Calu3 (cell line): Measurements from ENCODE around the gene SETD2. TPM values are rescaled to one million over a fixed set of nuclear protein-coding genes. Genes with fewer than 3 reads are reported as not detected.

Experiments used
- BruUV-seq: library from RNA; stranded (reverse); fragments of 400-500 nt; replicated peaks from 2 replicates; lab custom pipeline; 2021; lab: Mats Ljungman, UMichigan
- CTCF ChIA-PET: fragments of 300-600 bp; sonication (Branson Sonifier 250); formaldehyde crosslinking; loops from one replicate; lab custom pipeline; 2022; ENCODE audit warnings: antibody characterized with exemption; lab: Charles Lee
- DNase-seq: peaks from one replicate; pipeline ENCODE4 v3.0.0; 2022
- H3K27ac Mint-ChIP-seq: one replicate; pipeline ENCODE4 v1.8.0; 2022; ENCODE audit warnings: mixed read lengths; ENCODE audit not compliant: unreplicated experiment
- H3K27me3 Mint-ChIP-seq: one replicate; pipeline ENCODE4 v1.8.0; 2022; ENCODE audit warnings: mixed read lengths; ENCODE audit not compliant: unreplicated experiment
- H3K36me3 Mint-ChIP-seq: one replicate; pipeline ENCODE4 v1.8.0; 2022; ENCODE audit warnings: mild to moderate bottlenecking, moderate library complexity, mixed read lengths; ENCODE audit not compliant: insufficient read depth, unreplicated experiment
- H3K4me1 Mint-ChIP-seq: one replicate; pipeline ENCODE4 v1.8.0; 2022; ENCODE audit warnings: mild to moderate bottlenecking, low read depth, mixed read lengths; ENCODE audit not compliant: unreplicated experiment
- H3K4me3 Mint-ChIP-seq: one replicate; pipeline ENCODE4 v1.8.0; 2022; ENCODE audit warnings: mild to moderate bottlenecking, low read depth, moderate library complexity, mixed read lengths; ENCODE audit not compliant: unreplicated experiment
- H3K9me3 Mint-ChIP-seq: one replicate; pipeline ENCODE4 v1.8.0; 2022; ENCODE audit warnings: low read depth, mixed read lengths; ENCODE audit not compliant: unreplicated experiment
- intact Hi-C: fragments of 100-400 bp; cut with micrococcal nuclease; formaldehyde crosslinking; loops from one replicate; pipeline ENCODE4 v1.10.0; 2022; ENCODE audit not compliant: unreplicated experiment
- total RNA-seq: library from RNA; stranded (reverse); gene quantifications from 2 replicates; pipeline ENCODE4 v1.2.3, GENCODE V29; 2022
- TF ChIP-seq, protein P1 (sequence below): fragments of 200-600 bp; IDR thresholded peaks from one replicate; pipeline ENCODE4 v1.8.0; 2022; ENCODE audit warnings: antibody characterized with exemption; ENCODE audit not compliant: unreplicated experiment

SETD2 gene
- total RNA-seq, 1 experiment from 2014 or later, result 39.2 TPM

GRCh38 chr3:47057212-47057671 is 106.7 kb downstream of the SETD2 start:
- DNase-seq, result no peak
- BruUV-seq, result no TSS peak
- Mint-ChIP-seq H3K36me3 (peaks cover 10% of the 10 kb centered on the region), H3K9me3 (no peaks in the 10 kb centered on the region), H3K4me1 (no peaks in the 10 kb centered on the region), H3K4me3 (no peak overlapping the region), H3K27me3 (no peaks in the 10 kb centered on the region), H3K27ac (no peak overlapping the region)
- intact Hi-C loops, result no loop called here
- TF ChIP-seq, protein P1, sequence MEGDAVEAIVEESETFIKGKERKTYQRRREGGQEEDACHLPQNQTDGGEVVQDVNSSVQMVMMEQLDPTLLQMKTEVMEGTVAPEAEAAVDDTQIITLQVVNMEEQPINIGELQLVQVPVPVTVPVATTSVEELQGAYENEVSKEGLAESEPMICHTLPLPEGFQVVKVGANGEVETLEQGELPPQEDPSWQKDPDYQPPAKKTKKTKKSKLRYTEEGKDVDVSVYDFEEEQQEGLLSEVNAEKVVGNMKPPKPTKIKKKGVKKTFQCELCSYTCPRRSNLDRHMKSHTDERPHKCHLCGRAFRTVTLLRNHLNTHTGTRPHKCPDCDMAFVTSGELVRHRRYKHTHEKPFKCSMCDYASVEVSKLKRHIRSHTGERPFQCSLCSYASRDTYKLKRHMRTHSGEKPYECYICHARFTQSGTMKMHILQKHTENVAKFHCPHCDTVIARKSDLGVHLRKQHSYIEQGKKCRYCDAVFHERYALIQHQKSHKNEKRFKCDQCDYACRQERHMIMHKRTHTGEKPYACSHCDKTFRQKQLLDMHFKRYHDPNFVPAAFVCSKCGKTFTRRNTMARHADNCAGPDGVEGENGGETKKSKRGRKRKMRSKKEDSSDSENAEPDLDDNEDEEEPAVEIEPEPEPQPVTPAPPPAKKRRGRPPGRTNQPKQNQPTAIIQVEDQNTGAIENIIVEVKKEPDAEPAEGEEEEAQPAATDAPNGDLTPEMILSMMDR, result no peak
- CTCF ChIA-PET, result no interaction called here

DNA sequence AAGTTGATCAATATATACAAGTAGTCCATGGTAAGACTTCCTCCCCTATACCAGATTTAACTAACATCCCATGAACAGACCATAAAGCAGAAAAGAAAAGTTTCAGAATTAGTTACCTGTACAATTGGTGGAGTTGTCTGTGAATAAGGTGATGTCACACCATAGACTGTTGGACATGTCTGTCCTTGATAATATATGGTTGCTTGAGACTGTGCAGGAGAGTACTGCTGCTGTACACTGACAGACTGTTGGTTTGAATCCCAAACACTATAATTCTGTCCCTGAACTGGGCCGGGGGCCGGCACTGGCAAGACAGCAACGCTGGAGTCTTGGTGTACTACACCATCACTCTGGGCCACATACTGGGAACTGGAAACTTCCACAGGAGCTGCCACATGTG is 107.2 kb downstream of the SETD2 start:
- H3K36me3 Mint-ChIP-seq, result peaks cover 10% of the 10 kb centered on the region
- H3K4me3 Mint-ChIP-seq, result no peak overlapping the region
- no peaks in the 10 kb centered on the region for H3K27me3 Mint-ChIP-seq
- H3K9me3 Mint-ChIP-seq, result no peaks in the 10 kb centered on the region
- intact Hi-C loops, result no loop called here
- no TSS peak for BruUV-seq
- DNase-seq, result no peak
- H3K27ac Mint-ChIP-seq, result no peak overlapping the region
- CTCF ChIA-PET, result interaction anchor here (0.6 kb wide), 1 partner anchor 132 kb away, joined by 3 read pairs; no protein-coding TSS in a partner anchor
- TF ChIP-seq, protein P1, result no peak
- H3K4me1 Mint-ChIP-seq, result no peaks in the 10 kb centered on the region

DNA sequence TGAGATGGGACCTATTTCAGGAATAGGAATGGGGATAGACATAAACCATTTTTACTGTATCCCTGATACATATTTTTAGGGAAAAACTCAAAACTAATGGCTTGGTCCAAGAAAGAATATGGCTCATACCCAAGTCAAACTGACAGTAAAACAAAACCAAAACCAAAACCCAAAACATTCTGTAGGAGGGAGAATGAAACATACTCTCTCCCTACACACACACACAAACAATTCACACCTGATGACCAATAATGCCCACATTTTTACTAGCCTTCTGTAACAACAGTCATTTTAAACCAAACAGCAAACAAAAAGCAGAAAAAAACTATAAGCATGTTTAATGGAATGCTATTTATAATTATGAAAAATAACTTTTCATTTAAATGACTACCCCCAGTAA is 109.5 kb downstream of the SETD2 start:
- TF ChIP-seq, protein P1, result no peak
- Mint-ChIP-seq H3K27ac (no peak overlapping the region), H3K27me3 (no peaks in the 10 kb centered on the region), H3K36me3 (peaks cover 14% of the 10 kb centered on the region), H3K9me3 (no peaks in the 10 kb centered on the region), H3K4me1 (no peaks in the 10 kb centered on the region), H3K4me3 (no peak overlapping the region)
- CTCF ChIA-PET, result interaction anchor here (0.6 kb wide), 1 partner anchor 270 kb away, joined by 3 read pairs; no protein-coding TSS in a partner anchor
- intact Hi-C loops, result no loop called here
- BruUV-seq, result no TSS peak
- DNase-seq, result no peak

- H3K4me3 Mint-ChIP-seq, result no peak overlapping the region
- BruUV-seq, result no TSS peak
- TF ChIP-seq, protein P1, result no peak
- CTCF ChIA-PET, result no interaction called here
- no peaks in the 10 kb centered on the region for H3K9me3 Mint-ChIP-seq
- H3K36me3 Mint-ChIP-seq, result peaks cover 14% of the 10 kb centered on the region
- no peak overlapping the region for H3K27ac Mint-ChIP-seq
- intact Hi-C loops, result no loop called here
- no peaks in the 10 kb centered on the region for H3K27me3 Mint-ChIP-seq
- no peaks in the 10 kb centered on the region for H3K4me1 Mint-ChIP-seq
- DNase-seq, result no peak
Observed at GRCh38 chr3:47047673-47048072, 116.2 kb downstream of the SETD2 start.
